Stimulated activated memory B cell treated with anti-CD40 and anti-IgM and Interleukin-4, amounts not matched to agents 10 μg/mL and 1 μg/mL and 100 μg/mL, for 72 hours (primary cell): ENCODE data around the gene DCLK1.

Experiments used
- ATAC-seq: fragments of 150-1000 bp; cut with Tn5 transposase; 2 replicates; pipeline ENCODE4 v1.10.0; 2021
- H3K27ac Mint-ChIP-seq: one replicate; pipeline ENCODE4 v1.8.0; 2022; ENCODE audit warnings: mild to moderate bottlenecking, mixed read lengths
- H3K27me3 Mint-ChIP-seq: one replicate; pipeline ENCODE4 v1.8.0; 2022; ENCODE audit warnings: mixed read lengths
- H3K36me3 Mint-ChIP-seq: one replicate; pipeline ENCODE4 v1.8.0; 2022; ENCODE audit warnings: mixed read lengths
- H3K4me1 Mint-ChIP-seq: one replicate; pipeline ENCODE4 v1.8.0; 2022; ENCODE audit warnings: mixed read lengths
- H3K4me3 Mint-ChIP-seq: one replicate; pipeline ENCODE4 v1.8.0; 2022; ENCODE audit warnings: mild to moderate bottlenecking, moderate library complexity, mixed read lengths
- H3K9me3 Mint-ChIP-seq: one replicate; pipeline ENCODE4 v1.8.0; 2022; ENCODE audit warnings: mixed read lengths

The DCLK1 gene

DNA sequence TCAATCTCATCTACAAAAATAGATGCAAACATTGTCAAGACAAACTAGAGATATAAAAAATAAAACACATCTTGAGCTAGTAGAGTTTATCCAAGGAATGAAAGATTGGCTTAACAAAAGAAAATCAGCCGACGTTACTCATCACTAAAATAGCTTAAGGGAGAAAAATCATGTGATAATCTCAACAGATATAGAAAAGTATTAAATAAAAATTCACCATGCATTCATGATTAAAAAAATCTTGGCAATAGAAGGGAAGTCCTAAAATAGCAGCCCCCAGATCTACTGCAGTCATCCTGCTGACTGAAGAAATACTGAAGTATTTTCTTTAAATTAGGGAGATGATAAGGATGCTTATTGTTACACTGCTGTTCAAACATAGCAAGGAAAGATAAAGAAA is 12.6 kb upstream of the DCLK1 start:
- Mint-ChIP-seq H3K27me3 (no peaks in the 10 kb centered on the region), H3K9me3 (peaks cover 6% of the 10 kb centered on the region), H3K4me3 (no peak overlapping the region), H3K27ac (no peak overlapping the region), H3K4me1 (no peaks in the 10 kb centered on the region), H3K36me3 (no peaks in the 10 kb centered on the region)
- no peak for ATAC-seq

DNA sequence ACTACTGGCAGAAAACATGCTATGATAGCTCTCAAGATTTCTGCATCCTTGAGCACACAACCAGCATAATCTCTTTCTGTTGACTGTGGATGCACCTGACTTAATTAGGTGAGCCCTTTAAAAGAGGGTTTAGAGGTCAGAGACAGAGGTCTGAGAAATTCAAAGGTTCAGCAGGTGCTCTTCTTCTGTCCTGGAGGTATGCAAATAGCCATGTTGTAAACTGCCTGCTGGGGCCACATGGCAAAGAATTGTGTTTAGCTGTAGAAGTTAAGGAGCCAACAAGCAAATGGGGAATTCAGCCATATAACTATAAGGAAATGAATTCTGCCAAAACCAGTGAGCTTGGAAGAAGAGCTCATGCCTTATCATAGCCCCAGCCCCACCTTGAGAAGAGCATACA is 11.6 kb upstream of the DCLK1 start:
- ATAC-seq, result no peak
- no peaks in the 10 kb centered on the region for H3K27me3 Mint-ChIP-seq
- H3K9me3 Mint-ChIP-seq, result peaks cover 6% of the 10 kb centered on the region
- no peaks in the 10 kb centered on the region for H3K36me3 Mint-ChIP-seq
- H3K4me3 Mint-ChIP-seq, result no peak overlapping the region
- H3K4me1 Mint-ChIP-seq, result no peaks in the 10 kb centered on the region
- no peak overlapping the region for H3K27ac Mint-ChIP-seq

DNA sequence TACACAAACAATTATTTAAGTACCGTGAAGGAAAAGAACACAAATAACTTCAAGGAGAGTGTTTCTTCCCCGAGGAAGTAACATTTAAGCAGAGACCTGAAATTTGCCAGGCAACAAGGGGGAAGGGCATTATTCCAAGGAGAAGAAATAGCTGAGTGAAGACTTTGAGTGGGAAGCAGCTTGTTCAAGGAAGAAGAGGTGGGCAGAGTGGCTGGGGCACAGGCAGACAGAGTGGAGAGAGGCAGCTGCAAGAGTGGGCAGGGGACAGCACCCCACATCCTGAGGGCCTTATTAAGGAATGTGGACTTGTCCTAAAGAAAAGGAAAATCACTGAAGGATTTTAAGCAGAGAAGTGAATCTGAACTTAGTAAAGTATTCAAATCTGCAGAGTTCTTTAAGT is 4.7 kb upstream of the DCLK1 start:
- Mint-ChIP-seq H3K9me3 (peaks cover 6% of the 10 kb centered on the region), H3K4me3 (no peak overlapping the region), H3K27ac (no peak overlapping the region), H3K36me3 (no peaks in the 10 kb centered on the region), H3K4me1 (no peaks in the 10 kb centered on the region), H3K27me3 (peaks cover 2% of the 10 kb centered on the region)
- ATAC-seq, result no peak

DNA sequence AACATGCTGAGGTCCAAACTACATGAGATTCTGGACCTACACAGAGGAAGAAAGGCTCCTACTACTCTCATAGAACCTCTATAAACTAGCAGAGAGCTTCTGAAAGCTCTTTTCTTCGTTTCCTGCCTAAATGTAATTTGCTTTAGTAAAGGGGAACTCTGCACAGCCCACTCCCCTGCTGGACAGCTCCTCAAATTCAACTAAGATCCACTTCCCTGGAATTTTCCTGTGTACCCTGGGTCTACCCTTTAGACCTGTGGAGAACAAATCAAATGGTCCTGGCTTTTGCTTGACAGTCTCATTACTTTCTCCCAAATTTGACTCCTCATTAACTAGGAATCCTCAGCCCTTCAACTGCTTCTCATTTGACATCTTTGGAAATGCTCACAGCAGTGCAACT is 3.5 kb upstream of the DCLK1 start:
- Mint-ChIP-seq H3K4me1 (no peaks in the 10 kb centered on the region), H3K9me3 (no peaks in the 10 kb centered on the region), H3K27ac (no peak overlapping the region), H3K36me3 (no peaks in the 10 kb centered on the region), H3K4me3 (no peak overlapping the region), H3K27me3 (peaks cover 11% of the 10 kb centered on the region)
- no peak for ATAC-seq

DNA sequence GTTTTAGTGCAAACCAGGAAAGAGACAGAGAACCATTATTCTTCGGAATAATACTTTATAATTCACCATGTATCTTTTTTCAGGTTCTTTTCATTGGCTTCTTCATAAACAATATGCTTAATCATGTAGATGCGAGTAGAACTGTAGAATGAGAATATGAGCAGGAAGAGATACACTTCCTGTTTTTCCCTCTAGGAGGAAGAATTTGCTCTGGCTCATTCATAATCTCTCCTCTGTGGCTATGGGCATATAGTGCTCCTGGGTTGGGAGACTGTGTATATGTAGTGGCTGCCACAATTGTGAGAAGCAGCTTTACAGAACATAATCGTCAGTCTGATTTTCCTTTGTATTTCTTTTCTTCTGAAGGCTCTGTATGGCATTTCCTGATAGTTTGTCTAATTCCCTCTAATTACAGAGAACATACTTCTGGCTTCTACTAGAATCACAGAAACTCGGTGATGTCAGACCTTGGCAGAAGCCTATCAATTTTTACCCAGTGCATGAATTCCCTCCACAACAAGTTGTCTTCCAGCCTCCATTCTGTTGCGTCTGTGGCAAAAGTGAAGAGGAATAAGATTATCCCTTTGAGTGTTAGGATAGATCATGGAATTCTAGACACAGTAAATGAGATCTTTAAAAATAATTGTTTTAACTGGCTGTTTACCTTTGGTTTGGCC is 2.9 kb upstream of the DCLK1 start:
- no peak overlapping the region for H3K4me3 Mint-ChIP-seq
- no peaks in the 10 kb centered on the region for H3K9me3 Mint-ChIP-seq
- no peak for ATAC-seq
- peaks cover 11% of the 10 kb centered on the region for H3K27me3 Mint-ChIP-seq
- no peak overlapping the region for H3K27ac Mint-ChIP-seq
- no peaks in the 10 kb centered on the region for H3K36me3 Mint-ChIP-seq
- no peaks in the 10 kb centered on the region for H3K4me1 Mint-ChIP-seq

DNA sequence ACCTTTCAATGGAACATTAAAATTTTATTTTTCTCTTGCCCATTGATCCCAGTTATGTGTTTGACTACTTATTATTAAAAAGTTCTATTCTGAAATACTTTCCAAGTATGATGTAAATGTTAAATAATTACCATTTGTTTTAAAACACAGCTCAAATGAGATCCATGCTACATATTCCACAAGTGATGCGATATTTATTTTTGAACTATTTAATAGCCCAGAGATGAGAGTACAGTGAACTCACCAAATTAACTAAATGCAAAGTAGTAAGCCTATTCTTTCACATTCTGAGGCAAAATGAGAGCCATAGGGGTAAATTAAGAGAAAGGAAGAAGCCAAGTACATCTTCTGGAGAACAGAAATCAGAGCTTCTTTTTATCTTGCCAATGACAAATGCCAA is 1.2 kb upstream of the DCLK1 start:
- no peak for ATAC-seq
- Mint-ChIP-seq H3K27me3 (peaks cover 11% of the 10 kb centered on the region), H3K9me3 (no peaks in the 10 kb centered on the region), H3K4me1 (no peaks in the 10 kb centered on the region), H3K4me3 (no peak overlapping the region), H3K27ac (no peak overlapping the region), H3K36me3 (no peaks in the 10 kb centered on the region)

DNA sequence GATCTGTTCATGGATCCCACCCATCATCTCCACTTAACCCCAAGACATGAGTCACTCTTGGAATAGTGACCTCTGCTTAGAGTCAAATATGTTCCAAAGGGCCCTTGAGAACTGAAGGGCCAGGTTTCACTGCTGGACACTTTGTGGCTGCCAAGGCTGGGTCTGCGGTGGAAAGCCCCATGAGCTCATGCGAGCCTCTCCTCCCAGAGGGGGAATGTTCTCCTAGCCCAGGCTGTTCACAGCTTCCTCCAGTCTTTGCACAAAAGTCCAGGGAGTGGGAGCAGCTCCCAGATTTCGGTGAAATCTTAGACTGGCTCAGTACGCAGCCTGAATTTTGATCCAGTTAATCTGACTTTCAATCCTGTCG is 732 bp upstream of the DCLK1 start:
- Mint-ChIP-seq H3K4me3 (no peak overlapping the region), H3K4me1 (no peaks in the 10 kb centered on the region), H3K36me3 (no peaks in the 10 kb centered on the region), H3K9me3 (no peaks in the 10 kb centered on the region), H3K27me3 (peaks cover 11% of the 10 kb centered on the region), H3K27ac (no peak overlapping the region)
- ATAC-seq, result no peak

DNA sequence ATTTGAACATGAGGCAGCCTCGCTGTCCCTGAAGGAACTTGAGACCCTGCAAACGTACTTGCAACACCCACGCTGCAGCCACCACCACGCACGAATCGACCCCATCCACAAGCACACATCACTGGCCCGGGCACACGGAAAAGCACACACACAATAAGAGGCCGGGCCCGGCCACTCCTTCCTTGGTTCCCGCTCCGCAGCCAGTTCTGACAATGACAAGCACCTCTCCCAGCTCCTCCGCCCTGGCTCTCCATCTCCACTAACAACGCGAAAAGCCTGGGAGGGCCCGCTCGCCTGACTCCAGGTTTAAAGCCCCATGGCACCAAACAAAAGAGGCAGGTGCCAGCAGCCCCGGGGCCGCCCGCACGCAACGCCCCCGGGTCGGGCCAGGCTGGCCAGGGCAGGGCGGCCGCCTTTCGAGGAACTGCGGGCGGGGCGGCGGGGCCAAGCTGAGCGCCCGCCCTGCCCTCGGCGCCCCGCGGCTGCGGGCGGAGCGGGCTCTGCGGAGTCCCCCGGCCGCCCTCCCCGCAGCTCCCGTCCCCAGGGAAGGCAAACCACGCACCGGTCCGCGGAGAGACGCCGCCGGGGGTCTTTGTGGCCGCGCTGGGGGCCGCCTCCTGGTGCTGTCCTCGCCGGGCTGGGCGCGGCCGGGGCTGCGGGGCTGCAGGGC is 495 bp downstream of the DCLK1 start:
- peaks cover 11% of the 10 kb centered on the region for H3K27me3 Mint-ChIP-seq
- H3K27ac Mint-ChIP-seq, result no peak overlapping the region
- no peaks in the 10 kb centered on the region for H3K9me3 Mint-ChIP-seq
- ATAC-seq, result peak; percentile 29
- H3K36me3 Mint-ChIP-seq, result no peaks in the 10 kb centered on the region
- no peaks in the 10 kb centered on the region for H3K4me1 Mint-ChIP-seq
- H3K4me3 Mint-ChIP-seq, result no peak overlapping the region

DNA sequence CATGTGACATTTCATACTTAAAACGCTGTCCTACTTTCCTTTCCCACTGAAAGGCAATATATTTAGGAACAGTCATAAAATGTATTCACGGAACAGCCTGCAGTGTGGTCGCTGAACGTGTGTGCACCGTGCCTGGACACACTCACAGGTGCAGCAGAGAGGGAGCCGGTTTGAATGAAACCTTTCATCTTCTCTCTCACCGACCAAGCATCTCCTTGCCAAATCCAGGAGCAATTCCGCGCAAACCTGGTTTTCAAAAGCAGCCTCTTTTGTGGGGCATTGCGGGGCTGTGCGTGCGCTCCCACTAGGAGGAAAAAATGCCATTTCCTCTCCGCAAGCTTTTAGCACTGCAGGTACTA is 1.0 kb downstream of the DCLK1 start:
- Mint-ChIP-seq H3K4me3 (no peak overlapping the region), H3K4me1 (no peaks in the 10 kb centered on the region), H3K27ac (no peak overlapping the region), H3K9me3 (no peaks in the 10 kb centered on the region), H3K36me3 (no peaks in the 10 kb centered on the region), H3K27me3 (peaks cover 11% of the 10 kb centered on the region)
- no peak for ATAC-seq

DNA sequence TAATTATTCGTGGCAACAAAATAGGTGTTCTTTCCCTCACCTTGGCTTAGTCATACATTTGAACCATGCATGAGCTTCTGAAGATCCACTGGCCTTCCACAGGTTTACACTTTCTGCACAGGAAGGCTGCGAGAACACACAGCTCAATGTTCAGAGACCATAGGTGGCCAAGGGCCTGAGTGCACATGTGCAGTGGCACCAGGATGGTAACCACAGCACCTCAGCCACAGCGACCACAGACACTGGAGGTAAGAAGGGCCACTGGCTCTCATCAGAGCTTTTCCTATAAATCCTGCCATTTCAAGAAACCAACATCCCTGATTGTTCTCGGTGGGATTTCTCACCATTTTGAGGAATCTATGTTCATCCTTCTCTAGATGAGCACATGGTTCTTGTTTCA is 1.6 kb downstream of the DCLK1 start:
- peaks cover 11% of the 10 kb centered on the region for H3K27me3 Mint-ChIP-seq
- no peaks in the 10 kb centered on the region for H3K9me3 Mint-ChIP-seq

DNA sequence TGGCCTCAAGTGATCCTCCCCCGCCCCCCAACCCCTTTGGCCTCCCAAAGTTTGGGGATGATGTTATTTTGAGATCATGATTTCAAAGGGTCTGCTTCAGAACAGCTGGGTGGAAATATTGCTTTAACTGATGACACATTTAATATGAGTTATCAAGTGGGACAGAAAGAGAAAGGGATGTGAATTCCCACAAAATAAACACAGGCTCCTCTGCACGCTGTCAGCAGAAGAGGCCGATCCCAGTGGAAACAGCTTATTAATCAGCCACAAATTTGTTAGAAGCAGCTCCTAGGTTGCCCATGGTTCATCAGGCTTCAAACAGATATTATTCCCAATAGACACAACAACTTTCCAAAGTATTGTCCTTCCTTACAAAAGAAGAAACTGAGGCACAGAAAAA is 4.7 kb downstream of the DCLK1 start:
- Mint-ChIP-seq H3K27me3 (peaks cover 11% of the 10 kb centered on the region), H3K4me1 (no peaks in the 10 kb centered on the region), H3K27ac (no peak overlapping the region), H3K9me3 (no peaks in the 10 kb centered on the region), H3K4me3 (no peak overlapping the region), H3K36me3 (no peaks in the 10 kb centered on the region)
- no peak for ATAC-seq

More for the DNA sequence above, 1.6 kb downstream of the DCLK1 start:
- Mint-ChIP-seq H3K27ac (no peak overlapping the region), H3K36me3 (no peaks in the 10 kb centered on the region), H3K4me1 (no peaks in the 10 kb centered on the region), H3K4me3 (no peak overlapping the region)
- ATAC-seq, result no peak

DNA sequence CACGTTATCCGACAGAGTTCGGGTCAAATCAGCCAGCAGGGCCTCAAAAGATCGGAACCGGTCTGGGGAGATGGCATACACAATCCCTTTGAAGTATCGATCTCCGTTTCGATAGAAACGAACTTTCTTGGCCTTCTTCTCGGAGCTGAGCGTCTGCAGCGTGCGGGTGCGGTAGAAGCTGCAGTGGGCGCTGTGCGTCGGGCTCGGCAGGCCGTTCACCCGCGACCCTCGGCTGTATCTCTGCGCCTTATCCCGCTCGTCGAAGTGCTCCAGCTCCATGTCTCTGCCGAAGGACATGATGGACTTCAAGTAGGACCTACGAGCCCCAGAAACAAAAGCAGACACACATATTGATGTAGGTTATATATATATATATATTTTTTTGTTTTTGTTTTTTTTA is 5.3 kb downstream of the DCLK1 start:
- peaks cover 9% of the 10 kb centered on the region for H3K27me3 Mint-ChIP-seq
- H3K36me3 Mint-ChIP-seq, result no peaks in the 10 kb centered on the region
- H3K27ac Mint-ChIP-seq, result no peak overlapping the region
- H3K4me3 Mint-ChIP-seq, result no peak overlapping the region
- H3K4me1 Mint-ChIP-seq, result no peaks in the 10 kb centered on the region
- no peaks in the 10 kb centered on the region for H3K9me3 Mint-ChIP-seq
- no peak for ATAC-seq

DNA sequence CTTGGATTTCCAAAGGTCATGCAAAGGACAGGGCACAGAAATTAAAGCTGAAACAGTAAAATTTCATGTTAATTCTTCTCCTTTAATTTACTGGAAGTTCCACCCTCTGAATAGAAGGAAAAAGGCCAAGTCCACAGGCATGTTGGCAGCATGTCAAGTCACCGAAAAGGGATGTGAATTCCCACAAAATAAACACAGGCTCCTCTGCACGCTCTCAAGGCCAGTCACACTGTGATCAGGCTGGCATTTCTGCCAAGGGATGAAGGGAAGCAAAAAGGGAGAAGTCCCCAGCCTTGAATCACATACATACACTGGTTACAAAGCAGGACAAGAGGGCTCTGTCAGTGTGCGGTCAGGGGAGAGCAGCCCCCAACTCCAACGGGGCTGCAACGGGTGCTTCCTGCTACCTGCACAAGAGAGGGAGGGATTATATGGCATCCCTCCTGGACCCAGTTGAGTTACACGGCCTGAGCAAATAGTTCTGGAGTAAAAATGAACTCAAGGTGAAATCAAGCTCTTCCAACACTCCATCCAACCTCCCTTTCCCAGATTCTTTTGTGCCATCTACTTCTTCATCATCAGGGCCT is 6.9 kb downstream of the DCLK1 start:
- no peak for ATAC-seq
- Mint-ChIP-seq H3K36me3 (no peaks in the 10 kb centered on the region), H3K4me3 (no peak overlapping the region), H3K4me1 (no peaks in the 10 kb centered on the region), H3K27me3 (no peaks in the 10 kb centered on the region), H3K9me3 (no peaks in the 10 kb centered on the region), H3K27ac (no peak overlapping the region)

DNA sequence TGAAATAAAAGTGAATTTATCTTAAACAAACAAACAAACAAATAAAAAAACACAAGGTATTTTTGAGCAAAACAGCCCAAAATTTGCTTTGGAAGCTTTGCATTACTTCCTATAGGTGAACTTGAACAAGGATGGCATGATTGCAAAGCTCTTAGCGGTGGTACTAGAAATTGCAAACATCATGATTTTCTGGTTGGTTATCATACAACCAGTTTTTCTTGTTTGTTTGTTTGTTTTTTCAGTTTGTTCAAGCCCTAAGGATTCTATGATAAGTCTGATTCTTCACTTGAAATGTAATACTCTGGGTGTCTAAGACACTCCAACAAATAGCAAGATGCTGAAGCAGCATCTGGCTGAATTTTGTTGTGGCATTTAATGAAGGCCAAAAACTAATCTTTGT is 15.9 kb downstream of the DCLK1 start:
- peaks cover 3% of the 10 kb centered on the region for H3K9me3 Mint-ChIP-seq
- H3K36me3 Mint-ChIP-seq, result no peaks in the 10 kb centered on the region
- no peak overlapping the region for H3K27ac Mint-ChIP-seq
- H3K27me3 Mint-ChIP-seq, result no peaks in the 10 kb centered on the region
- no peak for ATAC-seq
- H3K4me3 Mint-ChIP-seq, result no peak overlapping the region
- H3K4me1 Mint-ChIP-seq, result no peaks in the 10 kb centered on the region

DNA sequence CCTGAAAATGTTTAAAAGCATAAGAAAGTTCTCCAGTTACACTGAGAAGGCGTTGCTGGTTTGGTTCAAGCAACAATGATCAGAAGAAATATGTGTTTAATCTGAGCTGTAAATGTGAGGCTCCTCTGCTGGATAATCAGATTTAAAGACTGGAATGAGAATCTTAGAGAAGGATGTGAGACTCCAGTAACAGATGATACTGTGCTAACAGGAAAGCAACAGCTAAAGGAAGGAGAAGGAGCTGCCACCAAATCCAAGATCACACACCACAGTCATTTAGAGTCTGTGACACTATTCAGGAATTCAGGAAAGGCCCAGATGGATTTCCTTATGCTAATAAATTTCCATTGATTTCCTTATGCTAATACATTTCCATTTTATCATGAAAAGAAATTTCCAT is 16.9 kb downstream of the DCLK1 start:
- ATAC-seq, result no peak
- Mint-ChIP-seq H3K27me3 (no peaks in the 10 kb centered on the region), H3K27ac (no peak overlapping the region), H3K4me3 (no peak overlapping the region), H3K4me1 (no peaks in the 10 kb centered on the region), H3K9me3 (peaks cover 3% of the 10 kb centered on the region), H3K36me3 (no peaks in the 10 kb centered on the region)

DNA sequence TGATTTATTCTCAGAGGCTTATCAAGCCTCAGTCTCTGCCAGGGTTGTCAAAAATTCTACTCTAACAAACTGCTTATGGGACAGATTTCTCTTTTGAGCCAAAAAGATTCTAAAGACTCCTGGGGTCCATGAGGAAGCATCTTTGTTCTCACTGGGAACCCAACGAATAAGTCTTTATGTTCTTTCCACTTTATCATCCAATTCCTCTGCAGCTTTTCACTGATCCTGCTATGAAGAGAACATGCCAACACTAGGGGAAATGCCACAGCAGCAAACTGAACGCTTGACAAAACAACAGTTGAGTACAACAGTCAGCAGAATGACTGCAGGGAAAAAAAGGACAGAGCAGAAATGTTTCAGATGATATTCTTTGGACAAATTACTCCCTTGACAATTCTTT is 22.2 kb downstream of the DCLK1 start:
- Mint-ChIP-seq H3K27ac (no peak overlapping the region), H3K9me3 (no peaks in the 10 kb centered on the region), H3K4me1 (no peaks in the 10 kb centered on the region), H3K27me3 (no peaks in the 10 kb centered on the region), H3K4me3 (no peak overlapping the region), H3K36me3 (no peaks in the 10 kb centered on the region)
- no peak for ATAC-seq
